Thyroid gland (tissue), 4 donors: ENCODE data around the gene DDA1.

Experiments
- POLR2A ChIP-seq, 2 donors: fragments of 450-650 bp; IDR thresholded peaks; one replicate each; pipeline ENCODE4 v1.6.1; 2017; ENCODE audit warnings: antibody characterized with exemption in 2 of 2, mild to moderate bottlenecking in 2 of 2, moderate library complexity in 1 of 2
- TF ChIP-seq, protein P1 (sequence below), 6 experiments: fragments of 200-600 bp in 3 of 6; fragments of 450-650 bp in 3 of 6; sonication (generic) in 3 of 6; IDR thresholded peaks; one replicate each; pipeline ENCODE4 v1.5.1; 2016 to 2019; ENCODE audit warnings: antibody characterized with exemption in 6 of 6, mild to moderate bottlenecking in 2 of 6, inconsistent platforms in 1 of 6, moderate library complexity in 1 of 6

DNA sequence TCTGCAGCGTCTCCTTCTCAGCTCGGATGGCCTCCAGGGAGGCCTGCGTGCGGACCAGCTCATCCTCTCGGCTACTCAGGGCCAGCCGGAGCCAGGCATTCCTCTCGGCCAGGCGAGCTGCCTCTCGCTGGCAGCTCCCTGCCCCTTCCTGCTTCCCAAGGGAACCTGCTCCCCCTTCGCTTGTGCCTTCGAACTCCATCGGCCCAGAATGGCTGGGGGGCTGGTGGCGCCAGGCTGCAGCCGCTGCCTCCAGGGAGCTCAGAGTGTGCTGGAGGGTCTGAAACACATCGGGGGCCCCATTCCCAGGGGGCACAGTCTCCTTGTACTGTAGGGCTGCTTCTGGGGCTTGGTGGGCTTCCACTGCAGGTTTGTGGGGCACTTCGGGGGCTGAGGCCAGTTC is 46.8 kb upstream of the DDA1 start:
- TF ChIP-seq, protein P1, sequence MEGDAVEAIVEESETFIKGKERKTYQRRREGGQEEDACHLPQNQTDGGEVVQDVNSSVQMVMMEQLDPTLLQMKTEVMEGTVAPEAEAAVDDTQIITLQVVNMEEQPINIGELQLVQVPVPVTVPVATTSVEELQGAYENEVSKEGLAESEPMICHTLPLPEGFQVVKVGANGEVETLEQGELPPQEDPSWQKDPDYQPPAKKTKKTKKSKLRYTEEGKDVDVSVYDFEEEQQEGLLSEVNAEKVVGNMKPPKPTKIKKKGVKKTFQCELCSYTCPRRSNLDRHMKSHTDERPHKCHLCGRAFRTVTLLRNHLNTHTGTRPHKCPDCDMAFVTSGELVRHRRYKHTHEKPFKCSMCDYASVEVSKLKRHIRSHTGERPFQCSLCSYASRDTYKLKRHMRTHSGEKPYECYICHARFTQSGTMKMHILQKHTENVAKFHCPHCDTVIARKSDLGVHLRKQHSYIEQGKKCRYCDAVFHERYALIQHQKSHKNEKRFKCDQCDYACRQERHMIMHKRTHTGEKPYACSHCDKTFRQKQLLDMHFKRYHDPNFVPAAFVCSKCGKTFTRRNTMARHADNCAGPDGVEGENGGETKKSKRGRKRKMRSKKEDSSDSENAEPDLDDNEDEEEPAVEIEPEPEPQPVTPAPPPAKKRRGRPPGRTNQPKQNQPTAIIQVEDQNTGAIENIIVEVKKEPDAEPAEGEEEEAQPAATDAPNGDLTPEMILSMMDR (IDR thresholded peaks at IDR 0.05) = no peak
- no peak for TF ChIP-seq POLR2A (IDR thresholded peaks at IDR 0.05)
